SJCRH30 (cell line): ENCODE measurements around the gene NOLC1. TPM values are rescaled to one million over a fixed set of nuclear protein-coding genes. Genes with fewer than 3 reads are reported as not detected.

ENCODE experiments used
- DNase-seq, 2 experiments: peaks; one replicate each; pipeline ENCODE4 v3.0.0-alpha.2; 2015 to 2020
- H3K27ac ChIP-seq: fragments of 250-450 bp; sonication (Bioruptor Pico); 2 replicates; pipeline ENCODE4 v1.5.1; 2020; ENCODE audit warnings: mild to moderate bottlenecking, moderate library complexity
- H3K27me3 ChIP-seq: fragments of 250-450 bp; sonication (Bioruptor Pico); 2 replicates; pipeline ENCODE4 v1.5.1; 2020; ENCODE audit warnings: mild to moderate bottlenecking, moderate library complexity
- H3K36me3 ChIP-seq: fragments of 250-450 bp; sonication (Bioruptor Pico); 2 replicates; pipeline ENCODE4 v1.5.1; 2020; ENCODE audit warnings: mild to moderate bottlenecking, moderate library complexity
- H3K4me1 ChIP-seq: fragments of 250-450 bp; sonication (Bioruptor Pico); 2 replicates; pipeline ENCODE4 v1.5.1; 2020; ENCODE audit warnings: mild to moderate bottlenecking, moderate library complexity
- H3K4me3 ChIP-seq: fragments of 250-450 bp; sonication (Bioruptor Pico); 2 replicates; pipeline ENCODE4 v1.5.1; 2020; ENCODE audit warnings: mild to moderate bottlenecking, moderate library complexity
- H3K9me3 ChIP-seq: fragments of 250-450 bp; sonication (Bioruptor Pico); replicated peaks from 2 replicates; pipeline ENCODE4 v1.5.1; 2020; ENCODE audit warnings: mild to moderate bottlenecking, moderate library complexity
- total RNA-seq: library from RNA; depleted of rRNA; stranded (reverse); fragments of >200 nt; shearing (Covaris generic); gene quantifications from 2 replicates; pipeline ENCODE4 v1.2.3, GENCODE V29; 2014

Gene NOLC1
- total RNA-seq, 1 experiment from 2014 or later: 242 TPM

- H3K9me3 ChIP-seq: no peaks in the 10 kb centered on the region
- H3K27me3 ChIP-seq: no peaks in the 10 kb centered on the region
- no peak overlapping the region for H3K4me3 ChIP-seq
- H3K36me3 ChIP-seq: peaks cover 50% of the 10 kb centered on the region
- DNase-seq: no peak
- H3K4me1 ChIP-seq: peaks cover 18% of the 10 kb centered on the region
- H3K27ac ChIP-seq: no peak overlapping the region
Observed at GRCh38 chr10:102135956-102136526, 16.1 kb upstream of the NOLC1 start.

GRCh38 chr10:102139281-102140110, 12.7 kb upstream of the NOLC1 start:
- no peak for DNase-seq
- Histone ChIP-seq H3K4me1 (peaks cover 16% of the 10 kb centered on the region), H3K27me3 (no peaks in the 10 kb centered on the region), H3K9me3 (no peaks in the 10 kb centered on the region), H3K4me3 (no peak overlapping the region), H3K36me3 (peaks cover 82% of the 10 kb centered on the region), H3K27ac (no peak overlapping the region)

GRCh38 chr10:102140218-102140617, 12.0 kb upstream of the NOLC1 start:
- no peaks in the 10 kb centered on the region for H3K9me3 ChIP-seq
- peaks cover 84% of the 10 kb centered on the region for H3K36me3 ChIP-seq
- H3K4me1 ChIP-seq: peaks cover 9% of the 10 kb centered on the region; the same call in 1 of the 2 replicates
- no peak overlapping the region for H3K27ac ChIP-seq
- DNase-seq: no peak
- H3K27me3 ChIP-seq: no peaks in the 10 kb centered on the region
- H3K4me3 ChIP-seq: no peak overlapping the region

GRCh38 chr10:102140913-102141540, 11.2 kb upstream of the NOLC1 start:
- no peak overlapping the region for H3K27ac ChIP-seq
- H3K36me3 ChIP-seq: peaks cover 83% of the 10 kb centered on the region
- no peak overlapping the region for H3K4me3 ChIP-seq
- H3K9me3 ChIP-seq: no peaks in the 10 kb centered on the region
- no peaks in the 10 kb centered on the region for H3K27me3 ChIP-seq
- H3K4me1 ChIP-seq: peaks cover 2% of the 10 kb centered on the region; the same call in 1 of the 2 replicates
- DNase-seq: no peak

GRCh38 chr10:102141583-102142107, 10.5 kb upstream of the NOLC1 start:
- Histone ChIP-seq H3K36me3 (peaks cover 89% of the 10 kb centered on the region), H3K4me1 (no peaks in the 10 kb centered on the region), H3K4me3 (no peak overlapping the region), H3K9me3 (no peaks in the 10 kb centered on the region), H3K27ac (no peak overlapping the region), H3K27me3 (no peaks in the 10 kb centered on the region)
- no peak for DNase-seq

- H3K4me1 ChIP-seq: peaks cover 6% of the 10 kb centered on the region
- H3K27me3 ChIP-seq: no peaks in the 10 kb centered on the region
- H3K9me3 ChIP-seq: no peaks in the 10 kb centered on the region
- no peak overlapping the region for H3K4me3 ChIP-seq
- no peak overlapping the region for H3K27ac ChIP-seq
- DNase-seq: no peak
- H3K36me3 ChIP-seq: peaks cover 88% of the 10 kb centered on the region
Observed at GRCh38 chr10:102146971-102147428, 5.2 kb upstream of the NOLC1 start.

GRCh38 chr10:102147561-102147960, 4.6 kb upstream of the NOLC1 start:
- H3K27me3 ChIP-seq: no peaks in the 10 kb centered on the region
- H3K4me1 ChIP-seq: peaks cover 6% of the 10 kb centered on the region
- H3K36me3 ChIP-seq: peaks cover 84% of the 10 kb centered on the region
- no peaks in the 10 kb centered on the region for H3K9me3 ChIP-seq
- no peak for DNase-seq
- H3K27ac ChIP-seq: no peak overlapping the region
- no peak overlapping the region for H3K4me3 ChIP-seq

GRCh38 chr10:102148275-102148674, 3.9 kb upstream of the NOLC1 start:
- Histone ChIP-seq H3K9me3 (no peaks in the 10 kb centered on the region), H3K36me3 (peaks cover 77% of the 10 kb centered on the region), H3K27ac (no peak overlapping the region), H3K4me1 (peaks cover 6% of the 10 kb centered on the region), H3K27me3 (no peaks in the 10 kb centered on the region), H3K4me3 (no peak overlapping the region)
- DNase-seq: no peak

GRCh38 chr10:102150970-102151773, 1.0 kb upstream of the NOLC1 start:
- H3K4me1 ChIP-seq: peaks cover 6% of the 10 kb centered on the region
- DNase-seq: no peak
- no peaks in the 10 kb centered on the region for H3K9me3 ChIP-seq
- peak overlapping the region; percentile 89 for H3K27ac ChIP-seq
- H3K27me3 ChIP-seq: no peaks in the 10 kb centered on the region
- peak overlapping the region; percentile 77 for H3K4me3 ChIP-seq
- peaks cover 60% of the 10 kb centered on the region for H3K36me3 ChIP-seq

- peak overlapping the region; percentile 89 for H3K27ac ChIP-seq
- no peaks in the 10 kb centered on the region for H3K27me3 ChIP-seq
- peaks cover 6% of the 10 kb centered on the region for H3K4me1 ChIP-seq
- H3K4me3 ChIP-seq: peak overlapping the region; percentile 77
- peaks cover 59% of the 10 kb centered on the region for H3K36me3 ChIP-seq
- DNase-seq: peak in 1 of 2 experiments; percentile 49
- H3K9me3 ChIP-seq: no peaks in the 10 kb centered on the region
Observed at GRCh38 chr10:102152545-102152890, 329 bp downstream of the NOLC1 start.

- Histone ChIP-seq H3K27me3 (no peaks in the 10 kb centered on the region), H3K4me1 (peaks cover 6% of the 10 kb centered on the region), H3K27ac (peak overlapping the region; percentile 89), H3K9me3 (no peaks in the 10 kb centered on the region), H3K4me3 (peak overlapping the region; percentile 77), H3K36me3 (peaks cover 59% of the 10 kb centered on the region)
- no peak for DNase-seq
Observed at GRCh38 chr10:102153093-102153620, 968 bp downstream of the NOLC1 start.

GRCh38 chr10:102154466-102155116, 2.4 kb downstream of the NOLC1 start:
- no peaks in the 10 kb centered on the region for H3K27me3 ChIP-seq
- peaks cover 6% of the 10 kb centered on the region for H3K4me1 ChIP-seq
- no peak overlapping the region for H3K27ac ChIP-seq
- H3K4me3 ChIP-seq: no peak overlapping the region
- H3K36me3 ChIP-seq: peaks cover 60% of the 10 kb centered on the region
- no peak for DNase-seq
- no peaks in the 10 kb centered on the region for H3K9me3 ChIP-seq

GRCh38 chr10:102157224-102157623, 5.0 kb downstream of the NOLC1 start:
- no peaks in the 10 kb centered on the region for H3K27me3 ChIP-seq
- H3K27ac ChIP-seq: no peak overlapping the region
- DNase-seq: no peak
- H3K9me3 ChIP-seq: no peaks in the 10 kb centered on the region
- H3K4me3 ChIP-seq: no peak overlapping the region
- no peaks in the 10 kb centered on the region for H3K4me1 ChIP-seq
- H3K36me3 ChIP-seq: peaks cover 66% of the 10 kb centered on the region
